SK-N-MC (cell line): ENCODE measurements around the gene GREB1.

Source experiments
- EZH2 ChIP-seq: fragments of 200-600 bp; sonication (generic); IDR thresholded peaks from one replicate; pipeline ENCODE4 v1.6.1; 2017; ENCODE audit warnings: antibody characterized with exemption
- FOXP2 ChIP-seq: optimal IDR thresholded peaks from 2 replicates; pipeline ENCODE3; 2011; ENCODE audit warnings: mild to moderate bottlenecking, moderate library complexity; ENCODE audit not compliant: insufficient read depth; ENCODE audit errors: extremely low read length, control extremely low read depth
- POLR2AphosphoS5 ChIP-seq: IDR thresholded peaks from 2 replicates; pipeline ENCODE4 v1.6.1; 2012; ENCODE audit warnings: mild to moderate bottlenecking, low read depth, low read length, borderline replicate concordance

GRCh38 chr2:11563784-11564666, 30.2 kb downstream of the GREB1 start:
- TF ChIP-seq EZH2, result no peak
- TF ChIP-seq POLR2AphosphoS5, result no peak
- no peak for TF ChIP-seq FOXP2
